Smooth muscle cell (in vitro differentiated cells): ENCODE results near the gene CTNND2. TPM values are rescaled to one million over a fixed set of nuclear protein-coding genes. Genes with fewer than 3 reads are reported as not detected.

Experiments
- DNase-seq: peaks from one replicate; lab custom pipeline; 2025; ENCODE audit not compliant: unreplicated experiment; lab: John Stamatoyannopoulos, UW
- H2AFZ ChIP-seq: fragments of 200-600 bp; sonication (generic); 2 replicates; pipeline ENCODE4 v1.6.0; 2016; ENCODE audit warnings: antibody characterized with exemption, low read depth, mild to moderate bottlenecking
- H3F3A ChIP-seq: fragments of 200-600 bp; sonication (generic); 2 replicates; pipeline ENCODE4 v1.6.0; 2017; ENCODE audit warnings: antibody characterized with exemption, low read depth
- H3K27ac ChIP-seq: fragments of 200-600 bp; sonication (generic); 2 replicates; pipeline ENCODE4 v1.5.1; 2016; ENCODE audit warnings: low read depth, mild to moderate bottlenecking
- H3K27me3 ChIP-seq: fragments of 200-600 bp; sonication (generic); 2 replicates; pipeline ENCODE4 v1.6.1; 2016; ENCODE audit warnings: low read depth, mild to moderate bottlenecking
- H3K36me3 ChIP-seq: fragments of 200-600 bp; sonication (generic); 2 replicates; pipeline ENCODE4 v1.5.1; 2016; ENCODE audit warnings: low read depth
- H3K4me1 ChIP-seq: fragments of 200-600 bp; sonication (generic); 2 replicates; pipeline ENCODE4 v1.5.1; 2016; ENCODE audit warnings: low read depth
- H3K4me2 ChIP-seq: fragments of 200-600 bp; sonication (generic); 2 replicates; pipeline ENCODE4 v1.6.0; 2016; ENCODE audit warnings: mild to moderate bottlenecking
- H3K4me3 ChIP-seq: fragments of 200-600 bp; sonication (generic); 2 replicates; pipeline ENCODE4 v1.5.1; 2016; ENCODE audit warnings: mild to moderate bottlenecking
- H3K79me2 ChIP-seq: fragments of 200-600 bp; sonication (generic); 2 replicates; pipeline ENCODE4 v1.6.0; 2016; ENCODE audit warnings: low read depth, mild to moderate bottlenecking
- H3K9ac ChIP-seq: fragments of 200-600 bp; sonication (generic); 2 replicates; pipeline ENCODE4 v1.6.0; 2016; ENCODE audit warnings: low read depth
- H3K9me3 ChIP-seq: fragments of 200-600 bp; sonication (generic); replicated peaks from 2 replicates; pipeline ENCODE4 v1.5.1; 2016; ENCODE audit warnings: low read depth
- H4K20me1 ChIP-seq: fragments of 200-600 bp; sonication (generic); 2 replicates; pipeline ENCODE4 v1.6.0; 2016; ENCODE audit warnings: low read depth
- CTCF ChIP-seq: fragments of 200-600 bp; sonication (generic); IDR thresholded peaks from 2 replicates; pipeline ENCODE4 v1.5.1; 2017; ENCODE audit warnings: borderline replicate concordance, mild to moderate bottlenecking, antibody characterized with exemption; ENCODE audit not compliant: insufficient read depth, poor library complexity, severe bottlenecking
- WGBS: methylation state at CpG from one replicate; pipeline ENCODE4 v1.1.7; 2016; ENCODE audit warnings: low lambda C conversion rate; 5-methylcytosine and 5-hydroxymethylcytosine counted together
- polyA plus RNA-seq: library from polyadenylated mRNA; unstranded; fragments of >200 nt; fragmentation: Nextera tagmentation; extraction: Ambion mirVana; gene quantifications from 2 replicates; pipeline ENCODE4 v1.2.1, GENCODE V29; 2016
- total RNA-seq: library from RNA; depleted of rRNA; stranded (reverse); fragments of >200 nt; gene quantifications from 2 replicates; pipeline ENCODE4 v1.2.3, GENCODE V29; 2014

CTNND2 gene
- total and polyA plus RNA-seq, 2 experiments from 2014 or later: 2.7 to 5.8 TPM

- no peaks in the 10 kb centered on the region for H3K36me3 ChIP-seq
- WGBS: 71% methylated on average over 14 of the region's 30 CpGs
- no peak overlapping the region for H2AFZ ChIP-seq
- no peaks in the 10 kb centered on the region for H3F3A ChIP-seq
- H3K27ac ChIP-seq: no peak overlapping the region
- no peak for TF ChIP-seq CTCF
- no peak overlapping the region for H3K4me2 ChIP-seq
- DNase-seq: no peak
- no peak overlapping the region for H3K4me3 ChIP-seq
- no peaks in the 10 kb centered on the region for H4K20me1 ChIP-seq
- no peaks in the 10 kb centered on the region for H3K27me3 ChIP-seq
- no peak overlapping the region for H3K9ac ChIP-seq
- H3K9me3 ChIP-seq: no peaks in the 10 kb centered on the region
- H3K4me1 ChIP-seq: no peaks in the 10 kb centered on the region
- no peaks in the 10 kb centered on the region for H3K79me2 ChIP-seq
Measured at GRCh38 chr5:10994091-10994986, 909.9 kb downstream of the CTNND2 start.

GRCh38 chr5:10990634-10991033, 913.6 kb downstream of the CTNND2 start:
- Histone ChIP-seq H3K4me1 (peaks cover 4% of the 10 kb centered on the region), H3K4me2 (no peak overlapping the region), H3K27me3 (no peaks in the 10 kb centered on the region), H3K79me2 (no peaks in the 10 kb centered on the region), H3K36me3 (no peaks in the 10 kb centered on the region), H3K9me3 (no peaks in the 10 kb centered on the region), H3K9ac (no peak overlapping the region), H4K20me1 (no peaks in the 10 kb centered on the region), H3K27ac (no peak overlapping the region), H3F3A (no peaks in the 10 kb centered on the region), H2AFZ (no peak overlapping the region), H3K4me3 (no peak overlapping the region)
- 86% methylated on average over 9 of the region's 9 CpGs for WGBS
- no peak for DNase-seq
- no peak for TF ChIP-seq CTCF

GRCh38 chr5:10989577-10990263, 914.5 kb downstream of the CTNND2 start:
- no peaks in the 10 kb centered on the region for H3F3A ChIP-seq
- TF ChIP-seq CTCF: no peak
- no peak overlapping the region for H3K4me3 ChIP-seq
- no peaks in the 10 kb centered on the region for H3K79me2 ChIP-seq
- no peak overlapping the region for H3K27ac ChIP-seq
- H4K20me1 ChIP-seq: no peaks in the 10 kb centered on the region
- no peaks in the 10 kb centered on the region for H3K36me3 ChIP-seq
- WGBS: 86% methylated on average over 6 of the region's 6 CpGs
- DNase-seq: no peak
- no peak overlapping the region for H3K4me2 ChIP-seq
- H2AFZ ChIP-seq: no peak overlapping the region
- H3K27me3 ChIP-seq: no peaks in the 10 kb centered on the region
- H3K9me3 ChIP-seq: no peaks in the 10 kb centered on the region
- H3K4me1 ChIP-seq: peaks cover 4% of the 10 kb centered on the region
- no peak overlapping the region for H3K9ac ChIP-seq
